GM19193 (cell line): ENCODE results near the gene CPXM1.

Experiments used
- POLR2A ChIP-seq: IDR thresholded peaks from 4 replicates; pipeline ENCODE4 v1.6.1; 2011; ENCODE audit not compliant: insufficient read depth, insufficient read length; ENCODE audit errors: extremely low read depth

The CPXM1 gene

DNA sequence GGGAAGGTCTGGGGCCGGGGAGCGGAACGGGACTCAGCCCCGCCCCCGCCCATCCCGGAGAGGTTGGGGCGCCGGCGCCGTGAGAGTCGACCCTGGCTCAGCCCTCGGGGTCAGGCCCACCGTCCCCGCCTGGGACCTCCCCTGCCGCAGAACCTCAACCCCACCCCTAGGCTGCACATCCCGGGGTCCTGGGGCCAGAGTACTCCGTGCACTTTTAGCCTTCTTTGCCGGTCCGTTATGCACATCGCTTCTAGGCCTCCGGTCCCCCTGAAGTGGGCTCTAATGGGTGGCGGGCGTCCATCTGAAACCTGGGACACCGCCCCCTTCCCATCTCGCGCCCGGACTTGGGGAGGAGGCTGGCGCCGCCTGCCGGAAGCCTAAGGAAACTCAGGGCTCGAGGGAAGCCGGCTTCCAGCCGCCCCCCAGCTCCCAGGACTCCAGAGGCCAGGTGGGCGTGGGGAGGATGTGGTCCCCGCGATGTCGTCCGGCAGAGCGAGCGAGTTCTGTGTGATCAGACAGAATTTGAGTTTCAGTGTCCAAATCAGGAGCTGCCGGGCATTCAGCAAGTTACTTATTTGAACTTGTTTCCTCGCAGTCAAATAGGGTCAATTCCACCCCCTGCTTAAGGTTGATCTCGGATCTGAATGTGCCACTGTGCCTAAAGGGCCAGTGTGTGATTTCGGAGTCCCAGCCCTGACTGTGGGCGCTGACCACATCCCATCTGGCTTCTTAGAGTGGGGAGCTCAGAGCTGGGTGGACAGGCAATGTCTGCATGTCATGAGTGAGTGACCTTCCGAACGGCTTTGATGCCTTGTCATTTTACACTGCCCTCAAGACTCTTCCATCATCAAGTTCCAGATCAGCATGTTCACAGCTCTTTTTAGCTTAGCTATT is 47.6 kb downstream of the CPXM1 start:
- TF ChIP-seq POLR2A = no peak

DNA sequence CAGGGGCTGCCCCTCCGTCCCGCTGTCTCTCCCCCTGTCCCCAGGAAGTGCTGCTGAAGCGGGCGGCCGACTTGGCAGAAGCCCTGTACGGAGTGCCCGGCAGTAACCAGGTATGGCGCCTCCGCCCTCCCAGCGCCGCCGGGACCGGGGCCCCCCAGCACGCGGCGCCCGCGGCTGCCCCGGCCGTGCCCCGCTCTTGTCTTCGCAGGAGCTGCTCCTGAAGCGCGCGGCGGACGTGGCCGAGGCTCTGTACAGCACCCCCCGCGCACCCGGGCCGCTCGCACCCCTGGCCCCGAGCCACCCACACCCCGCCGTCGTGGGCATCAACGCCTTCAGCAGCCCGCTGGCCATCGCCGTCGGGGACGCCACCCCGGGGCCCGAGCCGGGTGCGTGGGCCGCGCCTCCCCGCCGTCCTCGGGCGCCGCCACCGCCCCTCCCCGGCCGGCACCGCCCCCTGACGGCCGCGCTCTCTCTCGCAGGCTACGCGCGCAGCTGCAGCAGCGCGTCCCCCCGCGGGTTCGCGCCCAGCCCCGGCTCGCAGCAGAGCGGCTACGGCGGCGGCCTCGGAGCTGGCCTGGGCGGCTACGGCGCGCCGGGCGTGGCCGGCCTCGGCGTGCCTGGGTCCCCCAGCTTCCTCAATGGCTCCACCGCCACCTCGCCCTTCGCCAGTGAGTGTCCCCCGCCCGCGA is 48.4 kb downstream of the CPXM1 start:
- no peak for TF ChIP-seq POLR2A

DNA sequence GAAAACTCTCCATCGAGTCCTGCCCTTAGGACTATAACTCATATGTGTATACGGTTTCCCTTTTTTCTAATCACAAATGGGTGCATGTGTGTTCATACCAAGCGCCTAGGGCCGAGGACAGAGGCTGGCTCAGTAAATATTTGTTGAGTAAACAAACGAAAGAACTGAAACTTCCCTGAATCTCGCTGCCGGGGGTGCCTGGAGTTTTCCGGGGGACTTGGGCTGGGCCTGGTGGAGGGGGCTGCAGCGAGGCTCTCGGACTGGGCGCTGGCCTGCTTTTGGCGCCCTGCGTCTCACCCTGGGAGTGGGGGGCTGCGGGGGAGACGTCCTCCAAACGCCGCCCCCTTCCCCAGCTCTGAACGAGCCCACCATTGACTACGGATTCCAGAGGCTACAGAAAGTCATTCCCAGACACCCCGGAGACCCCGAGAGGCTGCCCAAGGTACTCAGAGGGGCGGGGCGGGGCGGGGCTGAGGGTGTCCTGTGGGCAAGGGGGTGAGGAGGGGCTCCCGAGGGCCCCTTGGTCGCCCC is 49.0 kb downstream of the CPXM1 start:
- TF ChIP-seq POLR2A = no peak

DNA sequence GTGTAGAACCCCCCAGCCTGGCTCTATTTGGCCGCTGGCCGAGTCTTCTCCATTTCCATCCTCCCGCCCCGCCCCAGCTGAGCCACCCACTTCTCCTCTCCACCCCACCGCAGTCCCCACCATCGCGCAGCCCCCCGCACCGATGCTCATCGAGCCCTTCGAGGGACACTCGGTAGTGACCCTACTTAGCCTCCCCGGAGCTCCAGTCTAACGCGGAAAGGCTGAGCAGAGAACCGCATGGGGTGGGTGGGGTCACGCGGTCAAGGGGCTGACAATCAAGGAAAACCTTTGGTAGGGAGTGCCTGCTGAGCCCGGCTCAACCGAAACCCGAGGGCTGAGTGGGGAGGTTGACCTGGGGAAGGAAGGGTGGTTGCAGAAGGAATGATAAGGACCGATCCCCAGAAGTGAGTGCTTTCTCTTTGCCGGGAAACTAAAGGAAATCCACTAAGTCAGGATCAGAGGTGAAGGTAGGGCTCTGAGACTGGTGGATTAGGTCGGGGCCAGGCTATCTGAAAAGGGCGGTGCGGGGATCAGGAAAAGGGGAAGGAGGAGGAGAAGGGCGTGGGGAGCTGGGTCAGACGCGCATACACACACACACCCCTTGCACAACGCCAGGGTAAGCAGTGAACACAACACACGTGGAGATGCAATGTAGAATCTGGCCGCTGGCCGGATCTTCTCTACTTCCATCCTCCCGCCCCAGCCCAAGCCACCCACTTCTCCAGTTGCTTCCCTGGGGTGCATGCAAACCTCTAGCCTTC is 49.8 kb downstream of the CPXM1 start:
- no peak for TF ChIP-seq POLR2A

GRCh38 chr20:2749951-2750490 is 50.4 kb downstream of the CPXM1 start:
- TF ChIP-seq POLR2A = no peak

DNA sequence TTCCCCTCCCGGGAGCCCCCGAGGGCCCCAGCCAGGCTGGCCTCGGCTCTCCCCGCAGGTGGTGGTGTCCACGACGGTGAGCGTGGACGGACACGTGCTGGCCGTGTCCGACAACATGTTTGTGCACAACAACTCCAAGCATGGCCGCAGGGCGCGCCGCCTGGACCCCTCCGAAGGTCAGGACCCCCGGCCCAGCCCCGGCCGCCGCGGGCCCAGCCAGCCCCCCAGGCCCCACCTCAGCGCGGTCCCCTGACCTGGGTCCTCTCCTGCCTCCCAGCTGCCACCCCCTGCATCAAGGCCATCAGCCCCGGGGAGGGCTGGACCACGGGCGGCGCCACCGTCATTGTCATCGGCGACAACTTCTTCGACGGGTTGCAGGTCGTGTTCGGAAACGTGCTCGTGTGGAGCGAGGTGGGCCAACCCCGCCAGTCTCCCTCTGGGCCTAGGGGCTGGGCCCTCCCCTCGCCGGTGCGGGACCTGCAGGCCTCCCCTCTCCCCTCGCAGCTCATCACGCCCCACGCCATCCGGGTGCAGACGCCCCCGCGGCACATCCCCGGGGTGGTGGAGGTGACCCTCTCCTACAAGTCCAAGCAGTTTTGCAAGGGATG is 51.0 kb downstream of the CPXM1 start:
- no peak for TF ChIP-seq POLR2A

- TF ChIP-seq POLR2A = no peak
Measured at GRCh38 chr20:2748551-2749342, 51.7 kb downstream of the CPXM1 start.

DNA sequence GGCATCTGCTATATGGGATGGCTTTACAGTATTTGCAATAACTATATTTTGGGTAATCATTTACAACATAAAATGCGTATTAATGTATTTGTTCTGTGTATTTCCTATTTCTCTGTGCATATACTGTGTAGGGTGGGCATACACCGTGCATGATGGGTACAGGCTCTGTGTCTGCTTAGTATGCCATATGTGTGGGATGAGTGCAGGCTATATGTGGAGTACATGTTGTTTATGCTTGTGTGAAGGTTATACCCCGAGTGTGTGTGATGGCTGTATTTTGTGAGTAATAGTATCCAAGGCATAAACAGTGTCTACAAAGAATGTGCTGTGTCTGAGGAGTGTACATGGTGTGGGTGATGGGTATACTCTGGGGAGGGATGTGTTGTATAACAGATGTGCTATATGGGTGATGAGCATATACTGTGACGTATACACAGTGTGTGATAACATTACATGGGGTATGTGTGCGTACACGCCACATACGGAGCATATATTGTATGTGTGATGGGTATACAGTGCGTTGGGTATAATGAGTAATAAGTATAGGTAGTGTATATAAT is 52.7 kb downstream of the CPXM1 start:
- no peak for TF ChIP-seq POLR2A

- no peak for TF ChIP-seq POLR2A
Measured at GRCh38 chr20:2746636-2747265, 53.7 kb downstream of the CPXM1 start.

GRCh38 chr20:2745936-2746635 is 54.3 kb downstream of the CPXM1 start:
- no peak for TF ChIP-seq POLR2A

GRCh38 chr20:2745060-2745910 is 55.1 kb downstream of the CPXM1 start:
- TF ChIP-seq POLR2A = no peak
